ENCODE measurements around the gene ARPC1A.
"Not testable (repeated sequence)": the region's sequence is repeated elsewhere in the genome, so short reads cannot be mapped to it uniquely, and the experiment has no call there.

The ARPC1A gene

DNA sequence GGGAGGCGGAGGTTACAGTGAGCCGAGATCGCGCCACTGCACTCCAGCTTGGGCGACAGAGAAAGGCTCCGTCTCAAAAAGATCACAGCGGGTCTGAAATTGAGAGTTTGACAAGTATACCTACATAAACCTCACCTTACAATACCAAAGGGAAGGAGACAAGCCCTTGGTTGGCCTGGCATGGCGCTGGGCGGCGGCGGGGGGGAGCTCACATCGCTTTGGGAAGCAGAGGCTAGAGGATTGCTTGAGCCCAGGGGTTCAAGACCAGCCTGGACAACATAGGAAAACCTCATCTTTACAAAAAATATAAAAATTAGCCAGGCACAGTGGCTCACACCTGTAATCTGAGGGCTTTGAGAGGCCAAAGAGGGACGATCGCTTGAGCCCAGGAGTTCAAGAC lies 1.1 kb upstream of the ARPC1A start:
- DNase-seq: peak; percentile 54

DNA sequence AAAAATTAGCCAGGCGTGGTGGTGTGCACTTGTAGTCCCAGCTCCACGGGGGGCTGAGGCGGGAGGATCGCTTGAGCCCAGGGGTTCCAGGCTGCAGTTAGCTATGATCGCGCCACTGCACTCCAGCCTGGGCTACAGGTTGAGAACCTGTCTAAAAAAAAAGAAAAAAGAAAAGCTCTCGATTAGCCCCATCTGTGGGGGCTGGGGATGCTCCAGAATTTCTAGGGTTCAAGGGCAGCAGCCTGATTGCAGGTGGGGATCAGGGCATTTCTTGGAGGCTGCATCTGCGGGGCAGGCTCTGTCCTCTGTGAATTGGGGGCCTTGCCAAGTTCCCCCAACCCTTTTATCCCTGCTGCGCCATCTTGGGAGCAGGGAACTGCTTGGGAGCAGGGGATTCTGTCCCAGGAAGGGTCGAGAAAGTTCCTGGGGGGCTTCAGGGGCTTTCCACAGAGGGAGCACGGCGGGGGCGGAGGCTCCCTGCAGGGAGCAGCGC lies 651 bp upstream of the ARPC1A start:
- DNase-seq: no peak

DNA sequence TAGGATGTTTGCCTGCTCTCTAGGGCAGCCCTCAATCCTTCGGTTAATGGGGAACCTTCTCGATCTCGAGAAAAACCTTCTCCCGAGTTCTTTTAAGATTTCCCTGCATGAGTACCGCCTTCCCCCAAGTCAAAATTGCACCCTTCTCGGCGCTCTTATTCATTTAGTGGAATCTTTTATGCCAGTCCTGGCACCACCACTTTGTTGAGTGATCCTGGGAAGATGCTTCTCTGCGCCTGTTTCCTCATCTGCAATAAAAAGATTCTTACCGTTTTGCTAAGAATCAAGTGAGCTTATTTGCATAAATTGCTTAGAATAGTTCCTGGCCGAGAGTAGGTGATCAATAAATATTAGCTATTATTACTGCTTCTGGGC lies 697 bp downstream of the ARPC1A start:
- no peak for DNase-seq

DNA sequence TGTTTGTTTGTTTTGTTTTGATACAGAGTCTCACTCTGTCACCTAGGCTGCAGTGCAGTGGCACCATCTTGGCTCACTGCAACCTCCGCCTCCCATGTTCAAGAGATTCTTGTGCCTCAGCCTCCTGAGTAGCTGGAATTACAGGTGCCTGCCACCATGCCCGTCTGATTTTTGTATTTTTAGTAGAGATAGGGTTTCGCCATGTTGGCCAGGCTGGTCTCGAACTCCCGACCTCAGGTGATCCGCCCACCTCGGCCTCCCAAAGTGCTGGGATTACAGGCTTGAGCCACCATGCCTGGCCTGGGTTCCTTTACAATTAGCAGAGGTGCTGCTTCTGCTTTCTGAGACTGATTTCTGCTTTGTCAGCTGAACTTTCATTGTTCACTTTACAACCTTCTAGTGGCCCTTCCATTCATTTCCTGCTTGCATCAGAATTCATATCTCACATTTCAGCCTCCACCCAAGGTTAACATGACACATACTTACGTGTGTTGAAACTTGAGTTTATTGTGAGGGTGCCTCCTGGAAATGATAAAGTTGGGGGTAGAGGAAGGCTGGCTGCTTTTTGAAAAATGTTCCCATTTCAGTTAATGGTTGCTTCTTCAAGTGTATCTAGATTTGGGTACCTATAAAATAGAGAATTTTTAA lies 4.7 kb downstream of the ARPC1A start:
- DNase-seq: peak; percentile 58

DNA sequence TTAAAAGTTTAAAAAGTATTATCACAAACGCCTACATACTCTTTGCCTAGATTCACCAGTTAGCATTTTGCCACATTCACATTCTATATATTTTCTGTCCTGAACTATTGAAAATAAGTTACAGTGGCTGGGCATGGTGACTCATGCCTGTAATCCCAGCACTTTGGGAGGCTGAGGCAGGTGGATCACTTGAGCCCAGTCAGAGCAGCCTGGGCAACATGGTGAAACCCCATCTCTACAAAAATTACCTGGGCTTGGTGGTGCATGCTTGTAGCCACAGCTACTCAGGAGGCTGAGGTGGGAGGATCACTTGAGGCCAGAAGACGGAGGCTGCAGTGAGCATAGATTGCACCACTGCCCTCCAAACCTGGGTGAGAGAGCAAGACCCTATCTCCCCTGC lies 5.3 kb downstream of the ARPC1A start:
- DNase-seq: peak; percentile 54

DNA sequence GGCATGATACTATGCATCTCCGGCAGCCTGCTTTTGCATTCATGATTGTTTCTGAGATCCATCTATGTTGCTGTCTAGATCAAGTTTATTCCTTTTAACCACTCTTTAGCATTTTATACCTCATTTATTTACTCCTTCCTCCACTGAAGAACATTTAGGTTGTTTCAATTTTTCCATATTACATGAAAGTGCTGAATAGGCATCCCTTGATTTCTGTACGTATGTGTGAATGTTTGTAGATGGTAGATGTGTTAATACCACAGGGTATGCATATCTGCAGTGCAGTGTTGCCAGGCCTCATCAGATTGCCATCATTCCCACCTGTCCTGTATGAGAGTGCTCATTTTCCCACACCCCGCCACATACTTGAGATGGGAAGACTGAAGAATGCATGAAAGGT lies 13.9 kb downstream of the ARPC1A start:
- peak; percentile 13 for DNase-seq

DNA sequence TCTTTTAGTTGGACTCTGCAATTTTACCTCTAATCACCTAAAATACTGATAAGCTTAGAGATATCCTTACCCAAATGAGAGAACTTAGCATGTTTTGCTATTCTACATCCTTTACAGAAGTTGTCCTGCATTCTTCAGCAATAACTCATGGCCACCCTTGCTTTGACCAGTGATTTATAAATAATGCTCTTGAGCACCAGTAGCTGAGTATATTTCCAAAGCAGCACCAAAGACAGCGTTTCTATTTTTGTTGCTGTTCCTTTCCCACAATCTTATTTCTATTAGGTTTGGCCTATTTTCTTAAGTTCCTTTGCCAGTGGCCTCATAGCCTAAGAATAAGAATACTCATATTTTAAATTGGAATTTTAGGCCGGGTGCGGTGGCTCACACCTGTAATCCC lies 15.0 kb downstream of the ARPC1A start:
- DNase-seq: no peak

DNA sequence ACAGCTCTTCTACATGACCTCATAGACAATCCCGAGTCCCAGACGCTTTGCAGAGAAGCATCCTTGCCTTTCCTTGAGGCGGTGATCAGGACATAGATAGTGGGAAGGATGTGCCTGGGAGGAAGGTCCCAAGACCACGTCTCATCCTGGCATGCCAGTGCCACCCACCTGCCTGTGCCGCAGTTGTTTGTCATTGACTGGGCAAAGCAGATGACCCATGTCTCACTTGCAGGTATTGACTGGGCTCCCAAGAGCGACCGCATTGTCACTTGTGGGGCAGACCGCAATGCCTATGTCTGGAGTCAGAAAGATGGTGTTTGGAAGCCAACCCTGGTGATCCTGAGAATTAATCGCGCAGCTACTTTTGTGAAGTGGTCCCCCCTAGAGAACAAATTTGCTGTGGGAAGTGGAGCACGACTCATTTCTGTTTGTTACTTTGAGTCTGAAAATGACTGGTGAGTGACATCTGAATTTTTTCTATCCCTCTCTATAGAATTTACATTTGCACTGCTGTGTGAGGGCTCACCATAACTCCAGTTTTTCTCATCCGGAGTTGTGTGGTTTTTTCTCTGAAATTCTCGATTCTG lies 18.5 kb downstream of the ARPC1A start:
- DNase-seq: peak; percentile 51

DNA sequence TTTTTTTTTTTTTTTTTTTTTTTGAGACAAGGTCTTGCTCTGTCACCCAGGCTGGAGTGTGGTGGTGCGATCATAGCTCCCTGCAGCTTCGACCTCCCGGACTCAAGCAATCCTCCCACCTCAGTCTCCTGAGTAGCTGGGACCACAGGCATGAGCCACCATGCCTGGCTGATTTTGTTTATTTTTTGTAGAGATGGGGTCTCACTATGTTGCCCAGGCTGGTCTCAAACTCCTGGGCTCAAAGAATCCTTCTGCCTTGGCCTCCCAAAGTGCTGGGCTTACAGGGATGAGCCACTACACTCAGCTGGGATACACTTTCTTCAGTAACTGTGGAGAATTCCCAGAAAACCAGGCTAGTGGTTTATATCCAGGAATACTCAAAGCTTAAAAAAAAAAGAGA lies 24.9 kb downstream of the ARPC1A start:
- DNase-seq: peak; percentile 11

DNA sequence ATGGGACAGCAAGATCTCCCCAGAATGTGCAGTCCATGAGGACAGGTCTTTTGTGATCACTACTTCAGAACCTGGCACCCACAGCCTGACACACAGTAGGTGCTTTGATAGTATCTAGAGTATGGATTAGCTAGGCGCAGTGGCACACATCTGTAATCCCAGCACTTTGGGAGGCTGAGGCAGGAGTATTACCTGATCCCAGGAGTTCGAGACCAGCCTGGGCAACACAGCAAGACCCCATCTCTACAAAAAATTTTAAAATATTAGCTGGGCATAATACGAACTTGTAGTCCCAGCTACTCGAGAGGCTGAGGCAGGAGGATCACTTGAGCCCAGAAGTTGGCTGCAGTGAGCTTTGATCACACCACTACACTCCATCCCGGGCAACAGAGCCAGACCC lies 26.5 kb downstream of the ARPC1A start:
- no peak for DNase-seq

DNA sequence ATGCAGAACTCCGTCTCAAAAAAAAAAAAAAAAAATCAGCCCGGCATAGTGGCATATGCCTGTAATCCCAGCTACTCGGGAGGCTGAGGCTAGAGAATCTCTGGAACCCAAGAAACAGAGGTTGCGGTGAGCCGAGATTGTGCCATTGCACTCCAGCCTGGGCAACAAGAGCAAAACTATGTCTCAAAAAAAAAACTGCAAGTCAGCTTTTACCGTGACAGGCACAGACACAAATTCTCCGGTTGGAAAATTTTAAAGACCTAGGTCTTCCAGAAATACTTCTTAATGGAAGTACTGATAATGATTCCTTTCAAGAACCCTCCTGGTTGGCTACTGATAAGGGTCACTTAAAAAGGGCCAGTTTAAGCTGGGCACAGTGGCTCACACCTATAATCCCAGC lies 29.4 kb downstream of the ARPC1A start:
- no peak for DNase-seq

DNA sequence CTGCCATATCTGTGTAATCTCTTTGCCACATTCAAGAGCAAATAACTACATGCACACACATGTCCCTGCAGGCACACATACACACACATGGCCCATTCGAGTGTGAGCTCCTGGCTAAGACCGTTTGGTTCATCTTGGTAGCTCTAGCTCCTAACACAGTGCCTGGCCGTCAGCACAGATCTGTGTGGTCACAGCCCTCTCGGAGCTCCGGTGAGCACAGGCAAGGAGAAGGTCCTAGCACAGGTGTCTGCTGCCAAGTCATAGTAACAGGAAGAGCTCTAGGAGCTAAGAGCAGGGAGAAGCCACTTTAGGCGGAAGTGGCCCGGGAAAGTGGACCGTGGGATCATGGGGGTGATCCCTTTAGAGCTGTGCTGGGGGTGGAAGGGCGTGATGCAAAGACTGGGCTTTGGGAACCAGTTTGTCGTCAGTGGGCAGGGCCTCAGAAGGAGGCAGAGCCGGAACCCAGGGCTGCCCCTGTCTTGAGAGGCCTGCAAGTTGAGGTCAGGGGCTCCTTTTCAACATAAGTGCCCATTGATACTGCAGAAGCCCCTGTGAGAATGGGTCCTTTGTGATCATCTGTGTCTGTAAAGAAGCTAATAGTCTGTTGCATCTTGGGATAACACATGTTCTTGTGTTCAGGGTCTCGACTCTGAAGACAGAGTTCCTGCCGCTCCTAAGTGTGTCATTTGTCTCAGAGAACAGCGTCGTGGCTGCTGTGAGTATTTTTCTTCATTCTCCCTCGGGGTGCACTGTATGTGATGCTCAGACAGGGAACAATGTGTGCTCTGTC lies 32.2 kb downstream of the ARPC1A start:
- DNase-seq: peak; percentile 47

DNA sequence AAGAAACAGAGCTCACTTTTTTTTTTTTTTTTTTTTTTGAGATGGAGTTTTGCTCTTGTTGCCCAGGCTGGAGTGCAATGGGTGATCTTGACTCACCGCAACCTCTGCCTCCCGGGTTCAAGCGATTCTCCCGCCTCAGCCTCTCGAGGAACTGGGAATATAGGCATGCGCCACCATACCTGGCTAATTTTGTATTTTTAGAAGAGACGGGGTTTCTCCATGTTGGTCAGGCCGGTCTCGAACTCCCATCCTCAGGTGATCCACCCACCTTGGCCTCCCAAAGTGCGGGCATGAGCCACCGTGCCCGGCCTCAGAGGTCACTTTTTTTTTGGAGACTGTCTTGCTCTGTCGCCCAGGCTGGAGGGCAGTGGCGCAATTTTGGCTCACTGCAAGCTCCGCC lies 32.8 kb downstream of the ARPC1A start:
- DNase-seq: not testable (repeated sequence)

DNA sequence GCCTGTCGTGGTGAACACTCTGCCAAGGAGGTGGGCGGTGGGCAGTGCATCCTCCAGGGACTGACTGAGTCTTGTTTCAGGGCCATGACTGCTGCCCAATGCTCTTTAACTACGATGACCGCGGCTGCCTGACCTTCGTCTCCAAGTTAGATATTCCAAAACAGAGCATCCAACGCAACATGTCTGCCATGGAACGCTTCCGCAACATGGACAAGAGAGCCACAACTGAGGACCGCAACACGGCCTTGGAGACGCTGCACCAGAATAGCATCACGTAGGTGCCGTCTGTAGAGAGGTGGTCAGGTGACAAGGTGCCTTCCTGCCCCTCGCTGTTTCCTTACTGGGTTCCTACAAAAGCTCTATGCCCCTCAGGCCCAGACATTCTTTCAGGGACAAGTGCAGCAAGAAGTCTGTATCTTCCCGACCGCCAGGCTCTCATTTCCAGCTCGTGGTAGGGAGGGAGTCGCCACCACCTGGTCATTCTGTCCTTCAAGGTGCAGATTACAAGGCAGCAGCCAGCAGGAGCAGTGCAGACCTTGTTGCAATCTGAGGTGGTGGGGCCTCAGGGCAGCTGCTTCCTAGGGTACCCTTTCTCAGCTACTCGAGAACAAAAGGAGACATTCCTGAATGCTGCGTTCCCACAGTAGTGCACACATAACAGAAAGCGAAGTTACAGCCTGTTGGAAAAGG lies 33.9 kb downstream of the ARPC1A start:
- no peak for DNase-seq

DNA sequence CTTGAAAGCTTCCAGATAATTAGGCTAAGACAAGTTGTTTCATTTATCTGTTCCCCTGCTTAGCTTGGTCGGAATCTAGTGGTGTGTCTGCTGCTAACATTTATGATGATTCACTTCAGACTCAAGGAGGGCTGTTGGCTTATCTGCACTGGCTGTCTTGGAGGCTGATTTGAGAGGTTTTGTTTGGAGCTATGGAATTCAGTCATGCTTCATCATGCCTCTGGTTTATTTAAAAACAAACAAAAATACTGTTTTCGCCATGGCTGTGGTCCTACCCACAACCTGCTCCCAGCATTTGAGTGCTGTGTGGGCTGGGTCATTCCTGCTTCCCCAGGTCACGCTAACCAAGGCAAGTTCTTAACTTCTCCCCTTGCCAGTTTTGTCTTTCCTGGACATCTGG lies 37.1 kb downstream of the ARPC1A start:
- DNase-seq: no peak

DNA sequence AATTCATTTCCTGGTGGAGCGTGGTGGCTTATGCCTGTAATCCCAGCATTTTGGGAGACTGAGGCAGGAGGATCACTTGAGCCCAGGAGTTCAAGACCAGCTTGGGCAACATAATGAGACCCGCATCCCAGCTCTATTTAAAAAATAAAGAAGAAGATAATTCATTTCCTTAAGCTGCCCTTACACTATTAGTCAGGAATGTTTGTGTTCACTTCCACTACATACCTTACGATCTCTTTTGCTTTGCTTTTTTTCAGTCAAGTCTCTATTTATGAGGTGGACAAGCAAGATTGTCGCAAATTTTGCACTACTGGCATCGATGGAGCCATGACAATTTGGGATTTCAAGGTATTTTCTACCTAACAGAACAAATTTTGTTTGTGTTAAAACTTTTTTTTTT lies 37.6 kb downstream of the ARPC1A start:
- no peak for DNase-seq

DNA sequence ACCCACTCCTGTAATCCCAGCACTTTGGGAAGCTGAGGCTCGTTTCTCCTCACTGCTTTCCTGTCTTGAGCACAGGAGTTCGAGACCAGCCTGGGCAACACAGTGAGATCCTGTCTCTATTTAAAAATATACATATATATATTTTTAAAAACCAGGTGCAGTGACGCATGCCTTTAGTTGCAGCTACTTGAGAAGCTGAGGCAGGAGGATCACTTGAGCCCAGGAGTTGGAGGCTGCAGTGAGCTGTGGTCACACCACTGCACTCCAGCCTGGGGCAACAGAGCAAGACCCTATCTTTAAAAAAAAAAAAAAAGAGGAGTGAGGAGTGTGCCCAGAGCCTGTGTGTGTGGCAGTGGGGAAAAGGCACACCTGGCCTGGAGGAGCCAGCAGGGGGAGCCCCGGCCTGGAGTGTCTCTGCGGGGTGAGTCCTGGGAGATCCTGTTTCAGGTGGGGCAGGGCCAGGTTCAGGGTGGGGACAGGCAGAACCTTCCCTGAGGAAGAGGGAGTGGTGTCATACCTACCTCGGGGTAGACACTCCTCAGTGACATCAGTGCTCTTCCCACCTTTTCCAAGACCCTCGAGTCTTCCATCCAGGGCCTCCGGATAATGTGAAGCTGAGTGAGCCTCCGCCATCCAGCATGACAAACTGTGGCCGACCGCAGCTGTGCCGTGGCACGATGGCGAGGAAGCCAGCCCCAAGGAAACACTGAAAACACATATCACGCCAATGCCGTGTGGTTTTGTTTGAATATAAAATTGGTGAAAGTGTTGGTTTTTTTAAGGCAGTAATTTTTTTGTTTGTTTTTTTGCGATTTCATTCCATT lies 39.8 kb downstream of the ARPC1A start:
- peak; percentile 80 for DNase-seq

DNA sequence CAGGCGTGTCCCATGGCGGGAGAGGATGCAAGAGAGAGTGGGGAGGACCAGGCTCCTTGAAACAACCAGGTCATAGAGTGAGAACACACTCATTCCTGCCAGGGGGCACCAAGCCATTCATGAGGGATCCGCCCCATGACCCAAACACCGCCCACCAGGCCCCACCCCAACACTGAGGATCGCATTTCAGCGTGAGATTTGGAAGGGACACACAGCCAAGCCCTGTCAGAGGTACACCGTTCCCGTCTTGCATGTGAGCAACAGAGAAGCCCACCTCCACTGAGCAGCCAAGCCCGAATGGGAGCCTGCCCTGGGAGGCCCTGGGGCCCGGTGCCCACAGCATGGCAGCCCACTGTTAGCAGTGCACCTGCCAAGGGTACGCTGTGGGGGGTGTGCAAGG lies 40.9 kb downstream of the ARPC1A start:
- DNase-seq: no peak

DNA sequence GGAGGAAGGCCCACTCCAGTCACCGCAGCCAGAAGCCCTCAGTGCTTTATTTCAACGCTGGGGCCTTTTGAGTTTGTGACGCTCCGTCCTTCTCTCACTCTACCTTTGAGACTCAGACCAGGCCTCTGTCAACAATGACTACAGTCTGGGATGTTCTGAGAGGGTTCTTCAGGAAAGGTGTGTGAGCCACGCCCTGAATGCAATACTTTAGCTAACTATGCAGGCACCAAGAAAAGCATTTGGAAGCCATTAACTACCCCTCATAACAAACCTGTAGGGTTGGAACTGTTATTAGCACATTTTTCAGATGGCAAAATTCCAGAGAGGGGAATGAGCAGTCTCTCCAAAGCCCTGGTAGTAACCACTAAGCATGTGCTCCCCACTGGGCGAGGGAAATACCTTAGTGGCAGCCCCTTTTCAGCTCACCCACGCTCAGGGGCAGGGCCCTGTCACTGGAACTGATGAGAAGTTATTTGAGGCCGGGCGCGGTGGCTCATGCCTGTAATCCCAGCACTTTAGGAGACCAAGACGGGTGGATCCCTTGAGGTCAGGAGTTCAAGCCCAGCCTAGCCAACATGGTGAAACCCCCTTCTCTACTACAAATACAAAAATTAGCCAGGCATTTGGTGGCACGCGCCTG lies 43.2 kb downstream of the ARPC1A start:
- DNase-seq: no peak

DNA sequence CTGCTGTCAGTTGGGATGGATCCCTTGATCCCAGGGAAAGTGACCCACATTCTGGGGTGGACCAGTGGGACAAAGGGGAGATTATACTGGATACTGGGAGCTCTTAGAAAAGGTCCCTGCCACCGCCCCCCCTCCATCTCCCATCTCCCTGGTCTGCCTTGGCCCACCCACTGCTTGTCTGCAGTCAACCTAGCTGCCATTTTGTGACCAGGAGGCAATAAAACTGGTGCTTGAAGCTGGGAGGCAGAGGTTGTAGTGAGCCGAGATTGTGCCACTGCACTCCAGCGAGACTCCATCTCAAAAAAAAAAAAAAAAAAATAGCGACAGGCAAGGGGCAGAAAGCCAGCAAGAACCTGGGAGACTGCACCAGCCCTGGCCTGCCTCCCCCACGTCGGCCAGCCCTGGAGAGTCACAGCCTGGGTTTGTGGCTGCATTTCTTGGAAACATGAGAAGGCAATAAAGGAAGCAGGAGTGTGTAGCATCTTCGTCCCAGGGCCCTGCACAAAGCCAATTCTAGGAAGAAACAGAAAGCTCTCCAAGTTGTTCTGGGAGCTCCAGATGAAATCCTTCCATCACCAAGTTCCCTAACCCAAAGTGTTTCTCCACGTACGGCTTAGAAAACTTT lies 44.2 kb downstream of the ARPC1A start:
- DNase-seq: no peak

DNA sequence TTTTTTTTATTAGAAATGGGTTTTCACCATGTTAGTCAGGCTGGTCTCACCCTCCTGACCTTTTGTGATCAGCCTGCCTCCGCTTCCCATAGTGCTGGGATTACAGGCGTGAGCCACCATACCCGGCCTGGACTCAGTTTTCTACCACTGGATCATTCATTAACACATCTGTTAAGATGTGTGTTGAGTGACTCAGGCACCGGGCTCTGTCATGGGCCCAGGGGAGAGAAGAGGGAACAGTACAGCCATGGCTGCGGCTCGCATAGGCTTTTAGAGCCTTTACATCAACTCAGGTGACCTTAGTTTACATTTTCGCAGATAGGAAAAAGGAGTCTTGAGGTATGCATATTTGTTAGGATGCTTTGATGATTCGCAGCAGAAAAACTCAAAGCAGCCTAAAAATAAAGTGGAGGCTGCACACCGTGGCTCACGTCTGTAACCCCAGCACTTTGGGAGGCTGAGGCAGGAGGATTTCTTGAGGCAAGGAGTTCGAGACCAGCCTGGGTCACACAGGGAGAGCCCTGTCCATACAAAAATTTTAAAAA lies 45.8 kb downstream of the ARPC1A start:
- DNase-seq: no peak

Data from activated CD8-positive, alpha-beta memory T cell treated with anti-CD3 and anti-CD28 coated beads for 24 hours (primary cell).